Heart right ventricle (tissue), 16 donors: ENCODE measurements around the gene CHD3. TPM values are rescaled to one million over a fixed set of nuclear protein-coding genes. Genes with fewer than 3 reads are reported as not detected.
A peak's percentile ranks its signal among the peaks of the same experiment; 100 is the strongest.

ENCODE experiments used
- ATAC-seq, 8 donors: fragments of 200-7000 bp; cut with Tn5 transposase; one replicate each; pipeline ENCODE4 v1.9.1; 2020; ENCODE audit warnings: mild to moderate bottlenecking in 8 of 8, moderate library complexity in 8 of 8, moderate number of reproducible peaks in 1 of 8
- DNase-seq, 2 donors: peaks; one replicate each; pipeline ENCODE4 v3.0.0-alpha.2; 2020
- H3K27ac ChIP-seq, 10 donors: fragments of 200-600 bp; sonication (generic) in 2 of 10; one replicate each; pipeline versions ENCODE4 v1.5.0 to v1.8.0; 2020 to 2022; ENCODE audit warnings: mild to moderate bottlenecking in 3 of 10
- H3K27me3 ChIP-seq, 7 donors: fragments of 200-600 bp; one replicate each; pipeline ENCODE4 v1.8.0; 2021 to 2022; ENCODE audit warnings: mild to moderate bottlenecking in 2 of 7
- H3K36me3 ChIP-seq, 9 donors: fragments of 200-600 bp; sonication (generic) in 1 of 9; one replicate each; pipeline versions ENCODE4 v1.5.0 to v1.8.0; 2020 to 2022; ENCODE audit warnings: mild to moderate bottlenecking in 2 of 9
- H3K4me1 ChIP-seq, 9 donors: fragments of 200-600 bp; sonication (generic) in 1 of 9; one replicate each; pipeline versions ENCODE4 v1.5.0 to v1.8.0; 2020 to 2022; ENCODE audit warnings: mild to moderate bottlenecking in 4 of 9
- H3K4me3 ChIP-seq, 10 donors: fragments of 200-600 bp; sonication (generic) in 2 of 10; one replicate each; pipeline versions ENCODE4 v1.5.0 to v1.8.0; 2020 to 2022; ENCODE audit warnings: mild to moderate bottlenecking in 7 of 10, moderate library complexity in 2 of 10
- H3K9me3 ChIP-seq, 11 donors: fragments of 200-600 bp in 10 of 11; sonication (generic) in 2 of 11; one replicate each; pipeline versions ENCODE4 v1.5.0 to v1.8.0; 2013 to 2022; ENCODE audit warnings: mild to moderate bottlenecking in 2 of 11, control low read depth in 1 of 11, moderate library complexity in 1 of 11
- CTCF ChIP-seq, 9 donors: fragments of 200-600 bp; sonication (generic) in 2 of 9; IDR thresholded peaks; one replicate each; pipeline versions ENCODE4 v1.5.0 to v1.8.0; 2021 to 2022; ENCODE audit warnings: antibody characterized with exemption in 9 of 9, mild to moderate bottlenecking in 5 of 9, moderate library complexity in 1 of 9
- WGBS, 2 donors: extraction: QIAGEN DNeasy Blood & Tissue Kit; methylation state at CpG; one replicate each; pipeline ENCODE4 v1.1.7; 2013; ENCODE audit warnings: inconsistent platforms in 1 of 2; 5-methylcytosine and 5-hydroxymethylcytosine counted together
- intact Hi-C, 10 donors: fragments of 100-400 bp; cut with DNase I; formaldehyde crosslinking; loops; one replicate each; pipeline versions ENCODE4 v1.11.1 to v1.14.2; 2022
- polyA plus RNA-seq, 2 donors: library from polyadenylated mRNA; stranded (reverse); fragments of 200-250 nt; gene quantifications; one replicate each; pipeline ENCODE4 v1.2.3, GENCODE V29; 2013
- total RNA-seq, 10 donors: library from RNA; stranded (reverse); fragmentation: NEBNext Ultra II Directional in 3 of 10; extraction: Animal tissue kit (Norgen Biotek cat#: 25700) in 3 of 10; gene quantifications; one replicate each; pipeline versions ENCODE4 v1.2.1 to v1.2.4, GENCODE V29; 2021 to 2023
- donor health status: Arrhythmogenic right ventricular cardiomyopathy.
- donor health status: ischemic (EF 13 %, LVEDD 7.1; RV severe dilation, severe dysfunction).
- donor health status: healthy with polysubstance abuse.
- donor health status: DM: no; HTN: yes; CAD: no.
- donor health status: DM: no; HTN: no; CAD: no.
- donor health status: ischemic (EF 25% LVEDD 6.9; RV normal size, moderate dysfunction).
- donor health status: ischemic (EF 25% LVEDD 5.7; RV mildly dilated, moderate dysfunction).
- donor health status: healthy.
- donor health status: DM: yes; HTN: yes; CAD: no.
- donor health status: Ischemic cardiomyopathy.
- donor health status: ischemic (EF 35%, LVEDD 5.7; RV mildly dilated, moderate dysfunction).
- donor health status: nonischemic (EF 11% LVEDD 7.7; RV severe dilation, severe dysfunction).
- donor health status: DM: yes; HTN: yes; CAD: no.
- donor health status: PGD.
- donor health status: ischemic (EF 29% LVEDD 5.4; RV normal size, mild dysfunction).
- donor health status: nonischemic (EF 23%, LVEDD 6.1; RV moderate dilation, normal function).

CHD3 gene
- total and polyA plus RNA-seq, 12 donors = 8.2 to 29.0 (median 11.1) TPM

GRCh38 chr17:7867881-7868329 is 20.7 kb upstream of the CHD3 start:
- Histone ChIP-seq H3K9me3 (peaks cover 0 to 4% (median 0%) of the 10 kb centered on the region in 11 donors), H3K27ac (peak overlapping the region in 1 of 10 donors; percentile 3), H3K4me1 (peaks cover 0 to 15% (median 0%) of the 10 kb centered on the region in 9 donors), H3K27me3 (no peaks in the 10 kb centered on the region), H3K4me3 (no peak overlapping the region), H3K36me3 (peaks cover 0 to 68% (median 0%) of the 10 kb centered on the region in 9 donors)
- intact Hi-C loops = loop anchor here in 2 of 10 donors (5.0 to 10.0 kb wide), 2 partner anchors 174 to 177 kb away; no protein-coding TSS in a partner anchor
- no peak for ATAC-seq
- no peak for TF ChIP-seq CTCF (IDR thresholded peaks at IDR 0.05)
- 79 to 86% methylated on average over 5 of the region's 5 CpGs for WGBS, 2 donors
- DNase-seq = no peak

GRCh38 chr17:7873051-7873450 is 15.5 kb upstream of the CHD3 start:
- no peak for TF ChIP-seq CTCF (IDR thresholded peaks at IDR 0.05)
- 72 to 74% methylated on average over 4 of the region's 4 CpGs for WGBS, 2 donors
- H3K9me3 ChIP-seq = no peaks in the 10 kb centered on the region
- intact Hi-C loops = no loop called here
- H3K27ac ChIP-seq = no peak overlapping the region
- DNase-seq = no peak
- H3K4me3 ChIP-seq = no peak overlapping the region
- H3K27me3 ChIP-seq = no peaks in the 10 kb centered on the region
- peaks cover 0 to 74% (median 0%) of the 10 kb centered on the region in 9 donors for H3K36me3 ChIP-seq
- no peak for ATAC-seq
- H3K4me1 ChIP-seq = peaks cover 0 to 10% (median 0%) of the 10 kb centered on the region in 9 donors

GRCh38 chr17:7875804-7876370 is 12.7 kb upstream of the CHD3 start:
- no peak overlapping the region for H3K27ac ChIP-seq
- H3K9me3 ChIP-seq = no peaks in the 10 kb centered on the region
- no peaks in the 10 kb centered on the region for H3K27me3 ChIP-seq
- H3K4me1 ChIP-seq = peaks cover 0 to 17% (median 0%) of the 10 kb centered on the region in 9 donors
- 71 to 84% methylated on average over 2 of the region's 2 CpGs for WGBS, 2 donors
- ATAC-seq (no peak), DNase-seq (no peak)
- no peak for TF ChIP-seq CTCF (IDR thresholded peaks at IDR 0.05)
- peaks cover 0 to 76% (median 10%) of the 10 kb centered on the region in 9 donors for H3K36me3 ChIP-seq
- intact Hi-C loops = no loop called here
- no peak overlapping the region for H3K4me3 ChIP-seq

GRCh38 chr17:7878234-7878633 is 10.4 kb upstream of the CHD3 start:
- WGBS, 2 donors = 90 to 97% methylated on average over 7 of the region's 7 CpGs
- TF ChIP-seq CTCF (IDR thresholded peaks at IDR 0.05) = no peak
- ATAC-seq (no peak), DNase-seq (no peak)
- intact Hi-C loops = no loop called here
- Histone ChIP-seq H3K36me3 (peaks cover 0 to 70% (median 10%) of the 10 kb centered on the region in 9 donors), H3K4me3 (no peak overlapping the region), H3K27me3 (no peaks in the 10 kb centered on the region), H3K4me1 (peaks cover 0 to 39% (median 13%) of the 10 kb centered on the region in 9 donors), H3K27ac (no peak overlapping the region), H3K9me3 (no peaks in the 10 kb centered on the region)
